HG02970 (cell line): ENCODE data around the gene UMOD.
"Not testable (repeated sequence)": the region's sequence is repeated elsewhere in the genome, so short reads cannot be mapped to it uniquely, and the experiment has no call there.

Source experiments
- ATAC-seq: cut with Tn5 transposase; IDR thresholded peaks from one replicate; pipeline ENCODE4 v1.9.1; 2021; ENCODE audit warnings: mild to moderate bottlenecking, moderate library complexity, moderate number of reproducible peaks; ENCODE audit not compliant: unreplicated experiment, low FRiP score

UMOD gene

DNA sequence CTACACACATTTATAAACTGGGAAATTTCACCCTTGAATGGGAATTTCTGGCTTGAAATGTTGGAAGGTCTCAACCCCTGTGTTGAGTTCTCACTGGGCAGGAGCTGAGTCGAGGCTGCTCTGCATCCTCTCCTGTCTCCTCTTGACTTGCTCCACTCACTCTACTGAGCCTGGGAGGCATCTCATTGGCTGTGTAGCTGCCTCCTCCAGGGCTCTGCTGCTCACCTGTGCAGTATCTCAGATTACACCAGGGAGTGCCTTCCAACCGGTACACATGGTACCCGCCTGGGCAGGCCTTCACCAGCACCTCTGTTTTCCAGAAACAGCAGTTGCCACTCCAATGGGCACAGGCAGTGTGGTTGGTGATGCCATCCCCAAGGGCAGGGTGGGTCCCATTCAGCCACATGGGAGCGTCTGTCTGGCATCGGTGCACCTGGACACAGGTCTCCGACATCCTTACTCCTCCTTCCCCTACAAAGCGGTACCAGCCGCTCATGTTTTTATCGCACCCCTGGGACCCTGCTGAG is 28.9 kb downstream of the UMOD start:
- ATAC-seq: no peak

DNA sequence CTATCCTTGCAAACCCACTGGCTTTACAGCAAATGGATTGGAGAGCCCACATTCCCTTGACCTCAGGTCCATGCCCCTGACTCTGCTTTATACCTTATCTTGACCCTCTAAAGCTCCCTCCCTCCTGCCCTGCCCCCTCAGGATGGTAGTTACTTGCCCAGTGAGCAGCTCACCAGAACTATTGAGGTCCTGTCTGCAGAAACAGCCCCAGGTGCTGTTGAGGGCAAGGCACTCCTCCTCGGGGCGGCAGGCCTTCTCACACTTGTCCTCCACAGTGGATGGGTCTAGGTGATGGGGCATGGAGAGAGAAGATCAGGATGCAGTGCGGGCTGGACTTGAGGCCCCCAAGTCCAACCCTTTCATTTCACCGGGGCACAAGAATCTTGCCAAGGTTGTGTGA is 29.8 kb downstream of the UMOD start:
- no peak for ATAC-seq

DNA sequence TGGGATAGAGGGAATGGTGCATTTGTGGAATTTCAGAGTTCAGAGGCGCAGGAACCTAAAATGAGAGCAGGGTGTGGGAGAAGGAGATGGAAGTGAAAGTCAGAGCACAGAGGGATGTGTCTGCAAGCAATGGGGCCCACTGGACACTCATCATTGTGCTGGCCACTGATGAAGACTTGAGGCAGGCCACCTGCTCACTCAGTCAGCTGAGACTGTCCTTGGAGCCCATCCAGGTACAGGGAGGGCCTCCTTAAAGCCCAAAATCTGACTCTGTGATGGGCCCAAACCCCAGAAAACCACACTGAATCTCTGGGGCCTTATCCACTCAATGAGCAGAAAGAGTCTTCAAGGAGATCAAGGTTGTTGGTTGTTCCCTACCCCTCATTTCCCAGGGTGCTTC is 30.8 kb downstream of the UMOD start:
- no peak for ATAC-seq

DNA sequence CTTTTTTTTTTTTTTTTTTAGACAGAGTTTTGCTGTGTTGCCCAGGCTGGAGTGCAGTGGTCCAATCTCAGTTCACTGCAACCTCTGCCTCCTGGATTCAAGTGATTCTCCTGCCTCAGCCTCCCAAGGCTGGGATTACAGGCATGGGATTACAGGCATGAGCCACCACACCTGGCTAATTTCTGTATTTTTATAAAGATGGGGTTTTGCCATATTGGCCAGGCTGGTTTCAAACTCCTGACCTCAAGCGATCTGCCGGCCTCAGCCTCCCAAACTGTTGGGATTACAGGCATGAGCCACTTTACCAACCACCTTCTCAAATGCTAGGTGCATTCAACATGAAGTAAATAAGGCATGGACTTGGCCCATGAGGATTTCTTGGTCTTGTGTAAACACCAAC is 31.5 kb downstream of the UMOD start:
- ATAC-seq: not testable (repeated sequence)

DNA sequence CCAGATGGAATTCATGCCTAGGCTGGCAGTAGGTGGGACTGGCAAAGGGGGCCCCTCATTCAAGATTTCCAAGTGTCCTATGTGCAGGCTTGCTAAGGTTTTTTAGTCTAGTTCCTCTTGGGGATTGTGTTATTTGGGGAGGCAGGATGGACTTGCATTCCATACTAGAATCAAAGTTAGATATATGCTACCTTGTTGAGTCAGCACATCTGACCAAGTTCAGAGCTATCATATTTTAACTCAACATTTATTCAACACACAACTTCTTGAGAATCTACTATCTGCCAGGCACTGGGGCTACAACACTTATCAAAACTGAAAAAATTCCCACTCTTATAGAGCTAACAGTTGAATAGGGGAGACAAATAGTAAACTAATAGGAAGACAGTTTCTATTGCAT is 31.9 kb downstream of the UMOD start:
- ATAC-seq: no peak

DNA sequence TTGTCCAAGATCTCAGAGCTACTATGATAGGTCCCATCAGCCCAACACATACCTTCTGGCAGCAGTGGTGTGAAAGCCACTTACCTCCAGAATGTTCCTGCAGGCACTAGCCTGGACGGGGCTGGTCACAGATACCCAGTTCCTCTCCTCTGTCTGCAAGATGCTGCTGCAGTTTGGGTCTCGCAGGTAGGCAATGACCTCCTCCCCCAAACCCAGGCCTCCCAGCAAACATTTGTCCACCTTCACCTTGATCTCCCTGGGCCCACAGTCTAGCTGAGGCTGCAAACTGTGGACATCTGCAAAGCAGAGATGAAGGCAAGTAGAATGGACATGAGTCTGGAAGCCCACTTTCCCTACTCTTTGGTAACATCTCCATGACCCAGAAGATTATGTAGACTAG is 32.3 kb downstream of the UMOD start:
- no peak for ATAC-seq

DNA sequence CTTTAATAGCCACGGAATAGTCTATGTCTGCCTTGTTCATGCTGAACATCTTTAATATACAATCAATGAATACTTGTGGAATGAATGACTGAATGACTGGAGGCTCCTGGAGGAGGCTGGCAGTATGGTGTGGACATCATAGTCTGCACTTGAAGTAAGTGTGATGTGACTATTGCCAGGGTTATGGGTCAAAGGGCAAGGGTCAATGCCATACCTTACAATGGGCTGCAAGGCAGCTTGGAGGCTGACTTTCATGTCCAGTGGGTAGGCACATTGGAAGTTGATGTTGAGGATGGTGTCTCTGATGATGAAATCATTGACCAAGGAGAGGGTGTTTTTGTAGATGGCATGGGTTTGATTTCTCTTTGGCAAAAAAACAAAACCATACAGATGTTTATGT is 33.1 kb downstream of the UMOD start:
- ATAC-seq: no peak

DNA sequence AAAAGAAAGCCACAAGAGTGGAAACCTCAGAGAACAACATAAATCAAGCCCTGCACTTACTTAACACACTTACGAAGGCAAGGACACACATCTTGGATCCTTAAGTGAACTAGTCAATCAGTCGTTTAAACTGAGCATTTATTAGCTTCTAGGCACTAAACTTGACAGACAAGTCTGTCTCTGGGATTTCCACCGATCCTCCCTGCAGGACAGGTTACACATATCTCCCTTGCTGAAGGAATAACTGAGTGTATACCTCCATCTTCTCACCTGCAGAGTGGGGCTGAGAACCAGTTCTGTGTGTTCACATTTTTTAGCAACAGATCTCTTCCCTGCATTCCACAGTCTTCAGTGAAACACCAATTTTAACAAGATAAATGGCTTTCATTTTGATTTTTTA is 34.1 kb downstream of the UMOD start:
- ATAC-seq: no peak

DNA sequence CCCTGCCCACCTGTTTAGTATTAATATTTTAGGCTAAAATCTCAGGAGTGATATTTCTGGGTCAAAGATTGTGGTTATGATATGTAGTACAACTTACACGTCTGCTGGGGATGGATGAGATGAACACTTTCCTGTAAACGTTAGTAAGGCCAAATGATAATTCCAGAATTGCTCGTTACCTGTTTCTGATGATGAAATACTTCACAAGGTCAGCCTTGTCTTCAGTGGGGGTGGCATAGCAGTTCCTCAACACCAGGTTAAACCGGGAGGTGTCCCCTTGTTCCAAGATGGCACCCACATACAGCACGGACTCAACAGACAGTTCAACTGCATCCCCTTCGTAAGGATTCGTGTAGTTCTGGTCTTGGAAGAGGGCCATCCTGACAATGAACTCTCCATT is 34.5 kb downstream of the UMOD start:
- no peak for ATAC-seq

DNA sequence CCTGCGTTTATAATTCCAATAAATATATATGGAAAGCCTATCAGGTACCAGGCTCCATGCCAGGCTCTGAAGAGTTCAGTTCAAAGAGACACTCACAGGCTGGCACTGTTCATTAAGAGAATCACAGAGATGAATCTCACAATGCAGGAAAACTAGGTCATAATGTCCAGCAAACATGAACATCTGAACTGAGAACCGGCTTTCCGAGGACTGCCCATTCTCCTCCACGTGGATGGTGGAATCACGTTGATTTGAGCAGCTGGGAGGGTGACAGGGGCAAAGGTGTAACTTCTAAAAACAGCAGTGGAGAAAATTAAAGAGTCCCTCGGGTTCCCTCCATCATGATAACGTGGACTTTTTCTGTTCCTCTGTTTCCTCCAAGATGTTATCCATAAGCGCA is 35.4 kb downstream of the UMOD start:
- ATAC-seq: no peak

DNA sequence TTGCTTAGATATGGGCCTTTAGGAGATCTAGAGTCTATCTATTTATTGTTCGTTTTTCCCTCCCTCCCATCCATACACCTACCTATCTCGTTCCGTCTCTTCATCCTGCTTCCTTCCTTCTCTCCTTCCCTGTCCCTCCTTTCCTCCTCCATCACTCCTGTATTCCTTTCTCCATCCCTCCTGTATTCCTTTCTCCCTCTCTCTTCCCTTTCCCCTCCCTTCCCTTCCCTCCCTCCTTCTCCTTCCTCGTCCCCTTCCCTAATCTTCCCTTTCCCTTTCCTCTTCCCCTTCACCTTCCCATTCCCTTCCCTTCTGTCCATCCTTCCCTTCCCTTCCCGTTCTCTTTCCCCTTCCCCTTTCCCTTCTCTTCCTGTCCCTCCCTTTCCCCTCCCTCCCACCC is 35.8 kb downstream of the UMOD start:
- no peak for ATAC-seq

DNA sequence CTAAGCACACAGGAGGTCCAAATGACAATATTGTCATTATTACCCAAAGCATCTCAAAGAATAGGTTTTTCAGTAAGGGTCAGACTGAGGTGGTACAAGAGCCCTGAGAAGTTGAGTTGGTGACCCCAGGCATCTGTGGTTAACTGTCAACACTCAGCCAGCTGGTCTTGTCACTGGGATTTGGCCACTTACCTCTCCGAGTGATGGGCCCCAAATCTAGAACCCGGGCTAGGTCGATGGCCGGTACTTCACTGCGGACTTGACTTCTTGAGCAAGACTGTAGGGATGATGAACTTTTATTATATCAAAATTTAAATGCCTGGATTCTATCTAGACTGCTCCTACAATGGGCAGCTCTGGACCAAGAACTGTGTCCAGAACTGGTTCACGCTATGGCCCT is 36.8 kb downstream of the UMOD start:
- ATAC-seq: no peak

DNA sequence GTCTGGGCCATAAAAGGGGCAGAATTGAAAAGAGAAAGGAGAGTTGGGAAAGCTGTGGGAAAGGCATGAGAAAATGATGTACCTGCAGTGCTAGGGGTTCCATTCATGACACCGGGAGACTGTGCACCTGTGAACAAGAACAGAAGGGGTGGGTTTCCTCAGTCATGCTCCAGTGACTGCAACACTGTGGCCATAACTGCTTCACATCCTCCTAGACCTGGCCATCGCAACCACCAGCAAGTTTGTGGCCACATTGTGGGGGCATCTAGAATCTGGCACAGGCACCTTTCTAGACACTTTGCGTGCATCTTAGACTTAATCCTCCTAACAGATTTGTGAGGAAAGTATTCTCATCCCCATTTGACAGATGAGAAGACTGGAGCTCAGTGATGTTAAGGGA is 37.9 kb downstream of the UMOD start:
- no peak for ATAC-seq

DNA sequence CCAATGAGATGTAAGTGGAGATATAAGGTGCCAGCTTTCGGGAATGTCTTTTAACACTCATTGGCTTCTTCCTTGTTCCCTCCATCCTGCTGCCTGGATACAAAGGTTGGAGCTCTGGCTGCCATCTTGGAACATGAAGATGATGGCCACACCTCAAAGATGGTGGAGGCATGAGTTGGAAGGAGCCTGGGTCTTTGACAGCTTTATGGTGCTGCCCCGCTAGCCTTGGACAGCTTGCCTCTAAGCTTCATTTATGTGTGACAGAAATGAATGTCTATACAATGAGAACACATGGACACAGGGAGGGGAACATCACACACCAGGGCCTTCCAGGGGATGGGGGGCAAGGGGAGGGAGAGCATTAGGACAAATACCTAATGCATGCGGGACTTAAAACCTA is 38.8 kb downstream of the UMOD start:
- no peak for ATAC-seq

DNA sequence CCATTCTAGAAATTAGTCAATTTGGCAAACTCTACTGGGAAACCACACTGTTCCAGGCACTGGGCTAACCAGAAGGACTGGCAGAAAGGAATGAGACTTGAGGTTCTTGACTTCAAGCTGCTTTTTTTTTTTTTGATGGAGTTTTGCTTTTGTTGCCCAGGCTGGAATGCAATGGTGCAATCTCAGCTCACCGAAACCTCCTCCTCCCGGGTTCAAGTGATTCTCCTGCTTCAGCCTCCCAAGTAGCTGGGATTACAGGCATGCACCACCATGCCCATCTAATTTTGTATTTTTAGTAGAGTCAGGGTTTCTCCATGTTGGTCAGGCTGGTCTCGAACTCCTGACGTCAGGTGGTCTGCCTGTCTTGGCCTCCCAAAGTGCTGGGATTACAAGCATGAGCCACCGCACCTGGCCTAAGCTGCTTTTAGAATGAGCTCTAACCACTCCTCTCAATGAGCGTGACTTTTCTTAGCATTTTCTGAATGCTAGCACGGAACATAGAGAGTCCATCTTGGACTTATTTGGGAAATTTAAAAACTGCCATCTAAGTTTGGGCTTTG is 39.9 kb downstream of the UMOD start:
- ATAC-seq: not testable (repeated sequence)

DNA sequence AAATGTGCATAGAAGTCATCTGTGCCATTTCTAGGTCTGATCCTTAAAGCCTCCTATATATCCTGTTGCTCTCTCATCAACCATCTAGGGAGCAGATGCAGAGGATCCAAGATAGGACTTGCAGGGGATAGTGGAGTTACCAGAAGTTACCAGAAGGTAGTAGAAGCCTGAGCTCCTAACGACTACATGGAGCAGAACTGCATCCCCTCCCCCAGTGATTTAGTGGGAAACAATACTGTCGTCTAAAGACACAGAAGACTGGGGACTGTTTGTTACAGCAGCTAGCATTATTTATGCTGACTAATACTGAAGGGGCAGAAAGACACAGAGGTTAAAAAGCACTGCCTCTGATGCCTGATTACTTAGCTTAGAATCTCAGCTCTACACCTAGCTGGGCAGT is 41.0 kb downstream of the UMOD start:
- no peak for ATAC-seq

DNA sequence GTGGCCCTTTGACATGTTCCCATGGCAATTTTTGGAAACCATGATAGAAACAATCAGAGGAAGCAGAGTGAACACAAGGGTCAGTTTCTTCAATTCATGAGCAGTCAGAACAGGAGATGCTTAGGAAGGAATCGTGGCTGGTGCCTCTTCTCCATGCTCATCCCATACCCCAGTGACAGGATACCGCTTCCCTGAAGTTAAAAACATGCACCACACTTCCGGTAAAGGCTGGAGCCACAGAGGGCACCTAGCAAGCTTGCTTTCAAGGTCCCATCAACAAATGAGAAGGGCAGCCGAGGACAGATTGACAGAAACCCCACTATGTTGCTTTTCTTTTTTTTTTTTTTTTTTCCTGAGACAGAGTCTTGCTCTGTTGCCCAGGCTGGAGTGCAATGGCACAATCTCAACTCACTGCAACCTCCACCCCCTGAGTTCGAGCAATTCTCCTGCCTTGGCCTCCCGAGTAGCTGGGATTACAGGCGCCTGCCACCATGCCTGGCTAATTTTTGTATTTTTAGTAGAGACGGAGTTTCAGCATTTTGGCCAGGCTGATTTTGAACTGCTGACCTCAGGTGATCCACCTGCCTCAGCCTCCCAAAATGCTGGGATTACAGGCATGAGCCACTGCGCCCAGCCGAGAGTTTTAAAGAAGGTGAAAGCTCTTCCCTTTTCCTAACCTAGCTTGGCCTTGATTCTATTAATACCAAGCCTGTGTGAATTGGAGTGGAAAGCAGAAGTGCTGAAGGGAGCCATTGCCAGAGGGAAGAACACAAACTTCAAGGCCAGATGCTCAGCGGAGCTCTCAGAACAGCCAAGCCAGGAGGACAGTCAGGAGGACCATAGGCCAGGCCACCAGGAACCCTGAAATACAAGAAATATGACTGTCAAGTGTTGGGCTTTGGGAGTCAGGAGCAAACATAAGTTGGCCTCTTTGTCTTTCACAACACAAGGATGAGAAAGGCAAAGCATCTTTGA is 41.8 kb downstream of the UMOD start:
- ATAC-seq: no peak

DNA sequence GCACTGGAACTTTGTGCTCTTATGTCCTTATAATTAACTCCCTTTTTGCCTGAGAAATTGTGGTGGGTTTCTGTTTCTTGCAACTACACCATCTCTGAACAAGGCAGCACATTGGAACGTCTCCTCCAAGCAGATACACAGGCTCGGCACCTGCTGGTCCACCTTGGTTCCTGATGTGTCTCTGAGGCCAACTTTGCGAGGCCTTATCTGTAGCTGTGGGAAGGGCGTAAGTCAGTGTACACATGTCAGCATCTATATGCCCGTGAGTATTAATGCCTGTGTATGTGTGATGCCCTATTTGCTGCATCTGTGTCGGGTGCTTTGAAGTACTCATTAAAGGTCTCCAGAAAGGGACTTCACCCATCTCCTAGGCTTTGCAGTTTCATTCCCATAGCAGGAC is 42.7 kb downstream of the UMOD start:
- no peak for ATAC-seq

DNA sequence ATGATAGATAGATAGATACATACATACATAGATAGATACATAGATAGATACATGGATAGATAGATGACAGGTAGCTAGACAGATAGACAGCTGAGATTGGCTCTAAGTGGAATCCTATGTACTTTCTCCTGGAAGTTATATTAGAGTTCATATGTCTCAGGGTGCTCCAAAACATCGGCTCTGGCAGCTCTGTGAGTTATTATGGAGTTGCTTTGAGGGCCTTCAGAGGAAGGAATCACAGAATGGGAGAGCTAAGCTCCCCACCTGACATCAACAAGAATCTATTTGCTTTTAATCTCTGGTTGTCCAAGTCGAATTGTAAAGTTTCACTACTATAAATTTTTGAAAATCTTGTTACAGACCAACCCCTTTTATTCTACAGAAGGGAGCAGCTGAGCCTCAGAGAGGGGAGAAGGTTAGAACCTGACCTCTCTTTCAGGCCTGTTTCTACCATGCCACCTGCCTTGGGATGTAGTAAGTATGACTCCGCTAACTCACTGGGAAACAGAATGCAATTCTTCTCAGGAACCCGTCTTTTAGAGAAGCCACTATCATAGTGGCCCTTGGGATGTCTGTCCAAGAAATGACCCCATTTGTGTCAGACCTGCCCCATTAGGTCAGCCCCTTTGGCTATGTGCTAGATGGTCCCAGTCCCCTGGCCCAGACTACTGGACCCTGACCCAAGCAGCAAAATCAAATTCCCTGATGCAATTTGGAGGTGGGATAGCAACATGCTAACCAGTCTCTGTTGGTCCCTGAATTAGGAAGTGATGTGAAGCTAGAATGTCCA is 43.5 kb downstream of the UMOD start:
- ATAC-seq: no peak

DNA sequence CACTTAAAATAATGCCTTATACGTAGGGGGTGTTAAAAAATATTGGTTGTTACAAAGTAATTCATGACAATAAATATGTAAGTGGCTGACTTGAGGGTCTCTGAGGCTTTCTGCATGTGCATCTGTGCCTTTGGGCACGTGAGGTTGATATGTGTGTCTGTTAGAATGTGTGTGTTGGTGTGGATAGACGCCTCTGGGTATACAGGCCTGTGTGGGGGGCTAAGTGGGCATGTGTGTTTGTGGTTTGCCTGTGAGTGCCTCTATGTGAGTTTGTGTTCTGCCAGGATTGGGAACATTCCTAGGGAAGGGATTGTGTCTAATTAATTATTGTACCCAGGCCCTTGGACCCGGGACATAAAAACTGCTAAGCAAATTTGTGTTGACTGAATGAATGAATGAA is 44.2 kb downstream of the UMOD start:
- ATAC-seq: no peak

DNA sequence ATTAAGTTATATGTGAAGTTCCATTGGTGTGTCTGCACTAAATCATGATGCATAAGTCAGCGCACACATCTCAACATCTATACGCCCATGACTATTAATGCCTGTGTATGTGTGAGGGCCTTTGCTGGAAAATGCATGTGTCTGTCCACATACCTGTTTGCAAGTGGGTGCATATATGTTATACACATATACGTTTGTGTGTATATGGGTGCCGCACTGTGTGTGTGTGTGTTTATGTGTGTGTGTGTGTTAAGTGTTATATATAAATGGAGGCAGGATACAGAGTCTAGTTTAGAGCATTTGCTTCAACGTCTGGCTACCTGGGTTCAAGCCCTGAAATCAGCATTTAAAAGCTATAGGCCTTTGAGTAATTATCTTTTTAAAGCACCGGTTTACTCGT is 44.7 kb downstream of the UMOD start:
- ATAC-seq: no peak
